RWPE1 (cell line): ENCODE results near the gene NBEAL1.
"Not testable (repeated sequence)": the region's sequence is repeated elsewhere in the genome, so short reads cannot be mapped to it uniquely, and the experiment has no call there.

Experiments
- CTCF ChIA-PET: fragments of 350-600 bp; sonication (Branson Sonifier 250); formaldehyde crosslinking; extraction: SDS; loops from one replicate; lab custom pipeline; 2021; lab: Yijun Ruan, JAX
- POLR2A ChIA-PET: fragments of 400-600 bp; formaldehyde crosslinking; extraction: SDS; loops from one replicate; lab custom pipeline; 2020; ENCODE audit warnings: antibody characterized with exemption; ENCODE audit not compliant: low non-redundant PET; lab: Yijun Ruan, JAX
- DNase-seq: peaks from one replicate; pipeline ENCODE4 v3.0.0; 2012; ENCODE audit warnings: low spot score
- H3K27ac ChIP-seq: fragments of 450-650 bp; 2 replicates; pipeline ENCODE4 v1.5.1; 2017
- TF ChIP-seq, protein P1 (sequence below): fragments of 450-650 bp; conservative IDR thresholded peaks from 2 replicates; pipeline ENCODE4 v1.5.1; 2017; ENCODE audit warnings: low read depth, mild to moderate bottlenecking

NBEAL1 gene

DNA sequence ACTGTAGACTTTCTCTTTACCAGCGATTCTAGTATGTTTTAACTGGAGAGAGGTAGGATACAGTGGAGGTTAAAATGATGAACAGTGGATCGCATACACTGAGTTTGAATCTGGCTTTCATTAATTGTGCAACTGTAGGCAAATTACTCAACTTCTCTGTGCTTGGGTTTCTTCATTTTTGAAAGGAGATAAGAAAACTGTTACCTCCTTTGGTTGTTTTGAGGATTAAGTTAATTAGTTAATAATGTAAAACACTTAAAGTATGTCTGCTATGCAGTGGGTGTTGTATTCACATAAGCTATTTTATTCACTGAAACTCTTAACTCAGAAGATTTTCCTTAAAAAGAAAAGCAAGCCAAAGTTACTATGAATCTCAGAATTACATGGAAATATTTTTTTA is 112.3 kb downstream of the NBEAL1 start:
- POLR2A ChIA-PET, result no interaction called here
- CTCF ChIA-PET, result no interaction called here
- TF ChIP-seq, protein P1, sequence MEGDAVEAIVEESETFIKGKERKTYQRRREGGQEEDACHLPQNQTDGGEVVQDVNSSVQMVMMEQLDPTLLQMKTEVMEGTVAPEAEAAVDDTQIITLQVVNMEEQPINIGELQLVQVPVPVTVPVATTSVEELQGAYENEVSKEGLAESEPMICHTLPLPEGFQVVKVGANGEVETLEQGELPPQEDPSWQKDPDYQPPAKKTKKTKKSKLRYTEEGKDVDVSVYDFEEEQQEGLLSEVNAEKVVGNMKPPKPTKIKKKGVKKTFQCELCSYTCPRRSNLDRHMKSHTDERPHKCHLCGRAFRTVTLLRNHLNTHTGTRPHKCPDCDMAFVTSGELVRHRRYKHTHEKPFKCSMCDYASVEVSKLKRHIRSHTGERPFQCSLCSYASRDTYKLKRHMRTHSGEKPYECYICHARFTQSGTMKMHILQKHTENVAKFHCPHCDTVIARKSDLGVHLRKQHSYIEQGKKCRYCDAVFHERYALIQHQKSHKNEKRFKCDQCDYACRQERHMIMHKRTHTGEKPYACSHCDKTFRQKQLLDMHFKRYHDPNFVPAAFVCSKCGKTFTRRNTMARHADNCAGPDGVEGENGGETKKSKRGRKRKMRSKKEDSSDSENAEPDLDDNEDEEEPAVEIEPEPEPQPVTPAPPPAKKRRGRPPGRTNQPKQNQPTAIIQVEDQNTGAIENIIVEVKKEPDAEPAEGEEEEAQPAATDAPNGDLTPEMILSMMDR, result no peak
- no peak for DNase-seq
- no peak overlapping the region for H3K27ac ChIP-seq

DNA sequence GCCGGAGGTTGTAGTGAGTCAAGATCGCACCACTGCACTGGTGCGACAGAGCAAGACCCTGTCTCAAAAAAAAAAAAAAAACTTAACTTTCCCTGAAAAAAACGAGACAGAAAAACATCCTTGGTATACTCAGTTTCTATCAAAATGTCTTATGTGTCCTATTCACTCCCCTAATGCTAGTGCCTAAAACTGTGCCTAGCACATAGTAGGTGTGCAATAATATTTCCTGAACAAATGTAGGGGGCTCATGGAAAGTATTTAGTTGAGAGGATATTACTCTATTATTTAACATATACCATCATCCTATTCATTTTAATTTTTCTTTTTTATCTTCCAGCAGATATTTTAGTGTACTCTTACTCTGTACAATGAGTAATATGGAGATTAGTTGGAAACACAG is 120.4 kb downstream of the NBEAL1 start:
- TF ChIP-seq, protein P1, result no peak
- no peak overlapping the region for H3K27ac ChIP-seq
- POLR2A ChIA-PET, result no interaction called here
- CTCF ChIA-PET, result no interaction called here
- no peak for DNase-seq

DNA sequence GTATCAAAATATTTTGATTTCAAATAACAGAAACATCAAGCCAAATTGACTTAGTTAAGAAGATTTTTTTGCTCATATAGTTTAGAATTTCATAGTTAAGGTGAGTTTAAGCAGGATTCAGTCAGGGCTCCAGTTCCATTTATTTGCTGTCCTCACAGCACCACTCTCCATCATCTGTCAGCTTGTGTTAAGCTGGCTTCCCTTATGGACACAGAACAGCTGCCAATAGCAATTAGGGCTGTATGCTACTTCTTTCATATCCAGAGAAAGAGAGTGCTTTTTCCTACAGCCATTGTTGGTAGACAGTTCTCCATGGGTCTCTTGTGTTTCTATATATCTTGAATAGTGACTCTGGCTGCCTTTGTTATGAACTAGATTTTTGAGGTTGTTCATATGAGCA is 128.7 kb downstream of the NBEAL1 start:
- POLR2A ChIA-PET, result no interaction called here
- TF ChIP-seq, protein P1, result no peak
- no peak overlapping the region for H3K27ac ChIP-seq
- DNase-seq, result no peak
- CTCF ChIA-PET, result no interaction called here

DNA sequence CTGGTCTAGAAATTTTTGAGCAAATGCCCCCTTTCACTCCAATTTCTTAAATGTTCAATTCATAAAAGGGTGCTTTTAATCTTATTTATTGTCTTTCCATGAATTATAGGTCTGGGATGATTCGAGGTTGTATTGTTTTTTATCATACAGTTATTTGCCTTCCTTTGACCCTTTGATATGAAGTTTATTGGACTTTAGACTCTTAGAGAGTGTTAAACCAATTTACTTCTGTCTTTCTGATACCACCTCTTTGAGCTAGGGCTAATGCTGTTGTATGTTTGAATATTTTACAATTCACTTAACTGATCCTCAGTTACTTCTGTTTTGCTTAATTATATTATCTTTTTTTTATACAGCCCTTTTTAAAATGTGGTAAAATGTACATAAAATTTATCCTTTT is 134.5 kb downstream of the NBEAL1 start:
- no peak for DNase-seq
- TF ChIP-seq, protein P1, result no peak
- ChIA-PET POLR2A (no interaction called here), CTCF (no interaction called here)
- H3K27ac ChIP-seq, result no peak overlapping the region

DNA sequence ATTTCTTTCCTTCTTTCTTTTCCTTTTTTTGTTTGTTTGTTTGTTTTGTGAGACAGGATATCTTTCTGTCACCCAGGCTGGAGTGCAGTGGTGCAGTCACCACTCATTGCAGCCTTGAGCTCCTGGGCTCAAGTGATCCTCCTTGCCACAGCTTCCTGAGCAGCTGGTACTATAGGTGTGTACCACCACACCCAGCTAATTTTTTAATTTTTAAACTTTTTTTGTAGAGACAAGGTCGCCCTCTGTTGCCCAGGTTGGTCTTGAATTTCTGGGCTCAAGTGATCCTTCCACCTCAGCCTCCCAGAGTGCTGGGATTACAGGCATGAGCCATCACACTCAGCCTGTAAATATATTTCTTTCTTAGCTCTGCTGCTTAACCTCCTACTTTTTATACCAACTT is 140.7 kb downstream of the NBEAL1 start:
- DNase-seq, result no peak
- TF ChIP-seq, protein P1, result no peak
- CTCF ChIA-PET, result interaction anchor here (0.5 to 0.6 kb wide), 2 partner anchors 189 to 267 kb away, joined by 3 to 5 read pairs; no protein-coding TSS in a partner anchor
- H3K27ac ChIP-seq, result no peak overlapping the region
- POLR2A ChIA-PET, result no interaction called here

DNA sequence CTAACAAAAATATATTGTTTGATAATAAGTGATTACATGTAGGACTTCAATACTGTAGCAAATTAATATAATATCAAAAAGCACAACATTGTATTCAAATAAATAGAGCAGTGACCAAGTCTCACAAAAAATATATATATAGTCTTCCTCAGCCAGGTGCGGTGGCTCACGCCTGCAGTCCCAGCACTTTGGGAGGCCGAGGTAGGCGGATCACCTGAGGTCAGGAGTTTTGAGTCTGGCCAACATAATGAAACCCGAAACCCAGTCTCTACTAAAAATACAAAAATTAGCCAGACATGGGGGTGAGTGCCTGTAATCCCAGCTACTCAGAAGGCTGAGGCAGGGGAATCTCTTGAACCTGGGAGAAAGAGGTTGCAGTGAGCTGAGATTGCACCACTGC is 148.0 kb downstream of the NBEAL1 start:
- POLR2A ChIA-PET, DNase-seq, H3K27ac ChIP-seq, CTCF ChIA-PET: not testable (repeated sequence)

DNA sequence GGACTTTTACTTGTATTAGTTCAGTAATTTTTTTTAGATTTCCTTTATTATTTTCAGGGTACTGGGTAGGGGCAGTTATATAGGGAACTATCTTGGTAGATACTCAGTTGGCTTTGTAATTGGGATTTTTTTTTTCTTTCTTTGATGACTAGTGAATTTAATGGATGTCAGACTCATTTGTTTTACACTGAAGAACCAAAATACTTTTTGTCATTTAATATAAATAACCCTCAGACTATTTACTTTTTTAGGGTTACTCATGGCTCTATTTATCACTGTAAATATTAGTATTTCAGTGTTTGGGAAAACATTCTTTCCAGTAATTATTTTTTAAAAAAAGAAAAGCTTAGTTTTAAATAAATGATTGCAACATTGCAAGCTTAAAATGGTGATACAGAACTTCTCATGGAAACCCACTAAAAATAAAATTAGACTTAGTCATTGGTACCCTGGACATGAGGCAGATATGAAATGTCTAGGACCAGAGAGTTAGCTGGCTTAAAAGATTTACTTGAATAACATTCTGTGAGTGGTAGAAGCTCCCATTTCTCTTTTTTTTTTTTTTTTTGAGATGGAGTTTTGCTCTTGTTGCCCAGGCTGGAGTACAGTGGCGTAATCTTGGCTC is 149.7 kb downstream of the NBEAL1 start:
- no peak overlapping the region for H3K27ac ChIP-seq
- POLR2A ChIA-PET, result no interaction called here
- CTCF ChIA-PET, result interaction anchor here (0.7 kb wide), 1 partner anchor 565 kb away, joined by 3 read pairs; no protein-coding TSS in a partner anchor

More for the DNA sequence above, 149.7 kb downstream of the NBEAL1 start:
- no peak for DNase-seq
- TF ChIP-seq, protein P1, result no peak
